Vagina (tissue), 2 donors: ENCODE data around the gene BTNL8.

Experiments
- CTCF ChIP-seq, 3 experiments: fragments of 450-650 bp in 2 of 3; fragments of 200-600 bp in 1 of 3; sonication (generic) in 1 of 3; IDR thresholded peaks; one replicate each; pipeline ENCODE4 v1.5.1; 2017 to 2019; ENCODE audit warnings: antibody characterized with exemption in 3 of 3, mild to moderate bottlenecking in 2 of 3, moderate library complexity in 2 of 3
- POLR2A ChIP-seq, 2 donors: fragments of 450-650 bp; IDR thresholded peaks; one replicate each; pipeline ENCODE4 v1.6.1; 2017; ENCODE audit warnings: antibody characterized with exemption in 2 of 2, mild to moderate bottlenecking in 2 of 2, moderate library complexity in 2 of 2

- TF ChIP-seq CTCF (IDR thresholded peaks at IDR 0.05) (no peak), POLR2A (IDR thresholded peaks at IDR 0.05) (no peak)
Observed at GRCh38 chr5:180920710-180921109, 21.8 kb downstream of the BTNL8 start.
